Anterior cingulate cortex (tissue), 58 donors: ENCODE measurements around the gene GOSR1.
"Not testable (repeated sequence)": the region's sequence is repeated elsewhere in the genome, so short reads cannot be mapped to it uniquely, and the experiment has no call there.

ENCODE experiments used
- DNase-seq, 58 donors: peaks; one replicate each; lab custom pipeline; 2025; lab: John Stamatoyannopoulos, UW

The GOSR1 gene

DNA sequence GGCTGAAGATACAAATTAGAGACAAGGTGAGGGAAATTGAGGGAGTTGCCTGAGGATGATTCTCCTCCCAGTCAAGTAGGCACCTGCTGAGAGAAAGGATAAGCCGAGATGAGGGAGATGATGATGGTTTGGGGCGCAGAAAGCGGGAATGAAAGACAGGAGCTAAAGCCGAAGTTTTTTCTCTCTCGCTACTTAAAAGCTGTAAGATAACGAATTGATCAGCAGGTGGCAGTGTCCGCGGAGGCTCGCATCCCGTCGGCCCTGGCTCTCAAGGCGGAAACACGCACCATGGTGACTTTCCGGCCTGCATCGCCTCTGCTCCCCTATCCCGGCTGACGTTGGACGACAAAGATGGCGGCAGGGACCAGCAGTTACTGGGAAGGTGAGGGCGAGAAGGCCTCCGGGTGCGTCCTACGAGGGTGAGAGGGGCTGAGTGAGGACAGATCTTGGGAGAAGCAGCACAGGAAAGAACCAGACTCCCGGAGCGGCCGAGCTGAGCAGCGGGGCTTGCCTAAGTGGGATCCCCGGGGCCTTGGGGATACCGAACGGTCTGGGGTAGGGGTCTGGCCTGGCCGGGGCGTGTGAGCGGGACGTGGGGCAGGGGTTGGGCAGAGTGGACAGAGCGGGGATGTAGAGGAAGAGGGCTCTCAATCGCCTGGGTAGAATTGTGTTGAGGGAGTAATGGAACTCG lies at the start of gene GOSR1:
GOSR1 (plus strand) TSS at position 326 of the 691 bp plus-strand sequence; CDS start at position 352, 26 bp downstream.
- peak; percentile 56 to 97 (median 90) for DNase-seq

DNA sequence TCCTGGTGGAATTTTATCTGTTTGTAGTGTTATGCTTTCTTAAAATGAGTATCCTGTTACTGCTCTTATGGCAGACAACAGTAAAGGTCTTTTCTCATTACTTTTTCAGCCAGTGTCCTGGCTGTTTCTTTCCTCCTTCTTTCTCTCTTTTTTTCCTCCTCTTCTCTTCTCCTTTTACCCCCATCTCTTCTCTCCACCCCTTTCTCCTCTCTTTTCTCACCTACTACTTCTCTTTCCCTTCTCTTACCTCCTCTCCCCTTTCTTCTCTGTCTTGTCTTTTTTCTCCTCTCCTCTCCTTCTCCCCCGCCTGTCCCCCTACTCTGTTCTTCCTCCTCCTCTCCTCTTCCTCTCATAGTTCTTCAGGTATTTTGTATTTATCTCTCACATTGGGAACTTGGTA lies 49.6 kb upstream of the GOSR1 start:
- no peak for DNase-seq

GRCh38 chr17:30429155-30429554 lies 48.1 kb upstream of the GOSR1 start:
- DNase-seq: no peak

- DNase-seq: peak in 1 of 58 donors; percentile 6
These were observed 43.7 kb upstream of the GOSR1 start for GRCh38 chr17:30433514-30433913.

GRCh38 chr17:30436729-30437128 lies 40.5 kb upstream of the GOSR1 start:
- no peak for DNase-seq

DNA sequence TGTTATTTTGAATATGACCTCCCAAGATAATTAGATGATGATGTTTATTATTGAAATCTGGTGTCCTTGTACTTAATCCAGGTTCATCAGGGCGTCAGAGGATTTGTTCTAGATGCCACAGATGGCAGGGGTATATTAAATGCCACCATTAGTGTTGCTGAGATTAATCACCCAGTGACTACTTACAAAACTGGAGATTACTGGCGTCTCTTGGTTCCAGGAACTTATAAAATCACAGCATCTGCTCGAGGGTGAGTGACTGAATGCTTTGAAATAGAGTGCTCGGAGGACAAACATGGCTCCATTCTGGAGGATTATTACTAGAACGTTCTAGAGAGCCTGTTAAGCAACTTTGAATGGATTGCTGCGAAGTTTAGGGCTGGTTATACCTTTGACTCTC lies 33.5 kb upstream of the GOSR1 start:
- no peak for DNase-seq

GRCh38 chr17:30446640-30447039 lies 30.6 kb upstream of the GOSR1 start:
- DNase-seq: not testable (repeated sequence)

- peak in 46 of 58 donors; percentile 1 to 76 (median 25) for DNase-seq
These were observed 27.7 kb upstream of the GOSR1 start for GRCh38 chr17:30449480-30449879.

DNA sequence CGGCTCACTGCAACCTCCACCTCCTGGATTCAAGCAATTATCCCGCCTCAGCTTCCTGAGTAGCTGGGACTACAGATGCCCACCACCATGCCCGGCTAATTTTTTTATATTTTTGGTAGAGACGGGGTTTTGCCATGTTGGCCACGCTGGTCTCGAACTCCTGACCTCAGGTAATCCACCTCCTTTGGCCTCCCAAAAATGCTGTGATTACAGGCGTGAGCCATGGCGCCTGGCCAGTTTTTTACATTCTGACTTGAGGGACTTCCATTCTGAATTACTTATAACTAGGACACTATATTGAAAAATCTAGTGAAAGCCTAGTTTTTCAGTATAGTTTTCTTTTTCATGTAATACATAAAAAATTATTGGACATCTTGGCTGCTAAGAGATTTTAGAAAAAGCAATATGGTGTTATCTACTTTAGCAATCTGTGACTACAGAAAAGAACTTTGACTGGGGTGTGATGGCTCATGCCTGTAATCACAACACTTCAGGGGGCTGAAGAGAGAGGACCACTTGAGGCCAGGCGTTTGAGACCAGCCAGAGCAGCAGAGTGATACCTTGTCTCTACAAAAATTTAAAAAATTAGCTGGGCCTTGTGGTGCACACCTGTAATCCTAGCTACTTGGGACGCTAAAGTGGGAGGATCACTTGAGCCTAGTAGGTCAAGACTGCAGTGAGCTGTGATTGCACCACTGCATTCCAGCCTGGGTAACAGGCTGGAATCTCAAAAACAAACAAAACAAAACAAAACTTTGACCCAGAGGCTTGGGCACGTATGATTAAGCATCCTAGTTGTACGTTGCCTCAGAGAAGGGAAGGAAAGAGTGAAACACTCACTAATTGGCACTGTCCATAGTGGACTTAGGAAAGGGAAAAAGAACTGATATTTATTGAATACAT lies 26.8 kb upstream of the GOSR1 start:
- no peak for DNase-seq

GRCh38 chr17:30454635-30455034 lies 22.6 kb upstream of the GOSR1 start:
- no peak for DNase-seq

GRCh38 chr17:30458371-30458770 lies 18.8 kb upstream of the GOSR1 start:
- no peak for DNase-seq

DNA sequence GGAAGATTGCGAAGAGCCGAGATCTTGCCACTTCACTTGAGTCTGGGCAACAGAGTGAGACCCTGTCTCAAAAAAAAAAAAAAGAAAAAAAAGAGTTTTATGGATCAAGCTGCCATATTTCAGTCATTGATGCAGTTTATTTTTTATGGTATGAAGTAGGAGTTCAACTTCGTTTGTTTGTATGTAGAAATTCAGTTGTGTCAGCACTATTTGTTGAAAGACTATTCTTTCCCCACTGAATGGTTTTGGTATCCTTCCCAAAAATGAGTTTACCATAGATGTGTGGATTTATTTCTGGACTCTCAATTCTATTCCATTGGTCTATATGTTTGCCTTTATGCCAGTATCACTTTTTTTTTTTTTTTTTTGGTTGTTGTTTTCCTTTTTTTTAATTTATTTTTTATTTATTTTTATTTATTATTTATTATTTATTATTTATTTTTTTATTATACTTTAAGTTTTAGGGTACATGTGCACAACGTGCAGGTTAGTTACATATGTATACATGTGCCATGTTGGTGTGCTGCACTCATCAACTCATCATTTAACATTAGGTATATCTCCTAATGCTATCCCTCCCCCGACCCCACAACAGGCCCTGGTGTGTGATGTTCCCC lies 18.3 kb upstream of the GOSR1 start:
- DNase-seq: not testable (repeated sequence)

- DNase-seq: no peak
These were observed 8.7 kb upstream of the GOSR1 start for GRCh38 chr17:30468465-30468864.

GRCh38 chr17:30472238-30472890 lies 4.8 kb upstream of the GOSR1 start:
- peak in 1 of 58 donors; percentile 1 for DNase-seq

DNA sequence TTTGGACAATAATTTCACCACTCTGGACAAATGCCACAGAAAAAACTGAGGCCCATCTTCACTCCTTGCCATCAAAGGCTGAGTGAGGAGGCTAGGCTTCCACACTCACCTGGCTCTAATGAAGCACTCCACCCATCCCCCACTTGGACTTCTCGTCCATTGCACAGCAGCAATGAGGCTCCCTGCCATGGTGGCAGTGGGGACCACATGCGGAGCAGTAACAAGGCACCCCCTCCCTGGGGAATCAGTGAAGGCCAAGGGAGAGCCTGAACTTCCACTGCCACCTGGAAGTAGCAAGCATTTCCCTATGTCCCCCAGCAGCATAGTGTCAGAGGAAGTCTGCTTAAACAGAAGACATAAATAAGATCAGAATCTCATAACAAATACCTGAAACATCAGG lies 2.0 kb upstream of the GOSR1 start:
- DNase-seq: no peak

DNA sequence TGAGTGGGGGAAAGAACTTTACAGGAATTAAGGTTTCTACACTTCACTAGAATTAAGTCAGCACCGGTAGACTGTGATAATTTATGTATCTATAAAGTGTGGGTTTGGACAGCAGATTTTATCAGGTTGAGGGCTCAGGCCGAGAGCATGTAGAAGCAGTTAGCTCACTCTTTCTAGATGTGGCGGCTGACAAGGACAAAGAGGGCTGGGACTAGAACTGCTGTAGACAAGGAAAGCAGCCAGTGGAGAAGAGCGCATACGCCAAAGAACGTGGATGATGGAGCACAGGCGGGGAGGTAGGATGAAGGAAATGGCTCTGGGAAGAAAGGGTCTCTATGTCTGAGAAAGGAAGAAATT lies 504 bp upstream of the GOSR1 start:
- DNase-seq: peak in 6 of 58 donors; percentile 8 to 59 (median 24)

DNA sequence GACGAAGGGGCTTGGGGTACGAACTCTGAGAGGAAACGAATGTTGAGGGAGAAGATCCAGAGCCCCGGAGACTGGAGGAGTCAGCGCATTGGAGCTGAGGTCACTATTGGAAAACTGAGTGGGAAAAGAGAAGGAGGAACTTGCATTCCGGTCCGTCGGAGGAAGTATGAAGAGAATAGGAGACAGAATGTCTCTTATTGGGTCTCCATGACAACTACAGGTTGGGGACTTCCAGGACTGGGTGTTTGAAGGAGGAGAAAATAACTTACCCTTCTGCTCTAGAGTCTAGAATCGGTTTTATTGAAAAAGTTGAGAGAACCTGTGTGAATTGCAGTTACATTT lies 537 bp downstream of the GOSR1 start:
- DNase-seq: no peak

DNA sequence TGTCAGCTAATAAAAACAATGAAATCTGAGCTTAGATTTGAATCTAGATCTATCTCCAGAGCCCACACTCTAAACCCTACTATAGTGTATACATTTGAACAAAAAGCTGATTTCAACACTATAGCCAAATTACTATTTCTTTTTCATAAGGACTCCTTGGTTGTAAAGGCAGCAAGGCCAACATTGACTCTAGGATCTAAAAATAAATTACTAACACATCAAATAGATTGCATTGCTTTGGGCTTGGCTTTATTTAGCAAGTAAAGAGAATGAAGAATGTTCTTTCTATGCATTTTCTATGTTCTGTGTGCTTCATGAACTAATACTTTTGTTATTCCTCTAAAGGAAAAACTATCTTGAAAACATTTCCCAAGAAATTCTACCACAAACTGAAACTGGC lies 5.3 kb downstream of the GOSR1 start:
- DNase-seq: no peak

GRCh38 chr17:30483159-30483558 lies 6.0 kb downstream of the GOSR1 start:
- no peak for DNase-seq

GRCh38 chr17:30493780-30494179 lies 16.6 kb downstream of the GOSR1 start:
- DNase-seq: no peak

DNA sequence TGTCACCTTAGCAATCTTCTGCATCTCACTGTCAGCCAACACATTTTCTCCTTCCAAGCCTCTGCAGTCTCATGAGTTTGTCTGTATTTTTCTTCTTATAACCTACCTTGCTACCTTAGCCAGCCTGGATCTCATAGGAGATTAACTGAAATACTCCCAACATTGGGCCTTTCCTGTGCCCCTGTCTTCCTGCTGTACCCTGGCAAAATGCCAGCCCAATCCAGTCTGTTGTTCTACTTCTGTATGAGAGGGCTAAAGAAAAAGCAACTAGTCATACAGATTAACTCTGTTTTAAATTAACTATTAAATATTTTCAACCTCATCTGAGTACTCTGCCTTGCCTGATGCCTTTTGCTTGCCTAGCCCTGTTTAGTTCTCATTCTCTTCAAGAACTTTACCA lies 18.4 kb downstream of the GOSR1 start:
- DNase-seq: peak in 1 of 58 donors; percentile 1
